ENCODE data around the gene COTL1.
"Not testable (repeated sequence)": the region's sequence is repeated elsewhere in the genome, so short reads cannot be mapped to it uniquely, and the experiment has no call there.

Gene COTL1

GRCh38 chr16:84647828-84648594, 30.1 kb upstream of the COTL1 start, which contains the start of gene KLHL36:
Gene KLHL36, plus strand, starts transcription at chr16:84648511. Its CDS starts 2,357 bp downstream, at chr16:84650868.
- intact Hi-C loops (cut with DNase I), result no loop called here
- peak; percentile 39 to 95 (median 66) for DNase-seq

- peak in 1 of 10 donors; percentile 45 for DNase-seq
- intact Hi-C loops (cut with DNase I), result no loop called here
Observed at GRCh38 chr16:84643674-84644073, 25.8 kb upstream of the COTL1 start.

DNA sequence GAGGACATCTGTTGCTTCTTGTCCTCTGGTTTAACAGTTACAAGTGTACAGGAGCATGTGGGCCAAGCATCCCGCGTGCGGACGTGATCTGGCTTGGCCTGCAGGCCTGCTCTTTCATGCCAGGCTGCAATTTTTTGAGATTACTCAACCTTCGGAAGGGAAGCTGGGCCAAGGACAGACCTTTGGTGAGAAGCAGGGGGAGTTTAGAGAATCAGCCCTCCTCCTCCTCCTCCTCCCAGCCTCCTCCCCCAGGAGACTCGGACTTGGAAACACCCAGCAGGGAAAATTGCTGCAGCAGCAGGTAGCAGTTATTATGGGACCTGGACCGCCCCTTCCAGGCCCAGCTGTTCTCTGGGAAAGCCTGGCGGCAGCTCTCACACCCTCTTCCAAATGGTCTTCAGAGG, 25.3 kb upstream of the COTL1 start:
- intact Hi-C loops (cut with DNase I), result no loop called here
- peak in 1 of 10 donors; percentile 71 for DNase-seq

DNA sequence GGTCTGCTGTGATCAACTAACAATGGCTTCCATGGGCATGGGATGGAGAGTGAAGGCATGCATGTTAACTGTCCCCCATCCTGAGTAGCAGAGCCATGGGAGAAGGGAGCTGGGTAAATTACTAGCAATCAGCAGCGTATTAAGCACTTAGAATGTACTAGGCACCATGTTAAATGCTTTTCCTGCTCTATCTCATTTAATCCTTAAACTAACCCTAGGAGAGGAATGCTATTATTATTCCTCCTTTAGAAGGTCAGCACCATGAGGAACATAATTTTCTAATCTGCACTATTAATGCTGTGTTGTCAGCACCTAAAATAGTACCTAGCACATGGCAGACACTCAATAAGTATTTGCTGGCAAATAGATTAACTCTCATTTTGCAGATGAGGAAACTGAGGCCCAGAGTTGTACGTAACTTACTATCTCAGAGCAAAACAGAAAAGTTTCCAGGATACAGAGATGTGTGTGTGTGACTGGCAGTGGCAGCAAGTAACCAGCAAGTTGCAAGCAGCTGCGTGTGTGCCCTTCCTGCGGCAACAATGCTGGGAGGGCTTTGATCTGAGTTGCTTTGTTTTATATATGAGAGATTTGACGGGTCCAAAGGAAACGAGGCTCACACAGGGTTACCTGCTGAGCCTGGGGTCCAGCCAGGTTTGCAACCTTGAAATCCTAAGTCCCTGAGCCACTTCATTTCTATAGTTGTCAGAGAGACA, 23.9 kb upstream of the COTL1 start:
- peak in 1 of 10 donors; percentile 2 for DNase-seq
- intact Hi-C loops (cut with DNase I), result no loop called here

DNA sequence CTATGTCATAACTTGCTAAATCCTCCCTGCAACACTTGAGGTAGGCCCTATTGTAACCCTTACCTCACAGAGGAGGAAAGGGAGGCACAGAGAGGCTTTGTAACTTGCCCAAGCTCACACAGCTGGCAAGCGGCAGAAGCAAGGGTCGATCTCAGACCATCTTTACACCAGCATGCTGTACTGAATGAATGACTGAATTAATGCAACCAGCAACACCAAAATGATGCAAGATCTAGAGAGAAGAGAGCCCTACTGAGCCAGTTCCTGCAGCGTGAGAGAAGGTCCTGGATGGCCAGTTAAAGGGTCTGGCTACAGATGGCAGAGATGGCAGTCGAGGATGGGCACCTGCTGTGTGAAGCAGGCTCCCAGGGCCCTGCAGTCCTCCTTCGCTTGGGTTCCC, 22.3 kb upstream of the COTL1 start:
- intact Hi-C loops (cut with DNase I), result no loop called here
- peak in 1 of 10 donors; percentile 1 for DNase-seq

- DNase-seq, result peak in 1 of 10 donors; percentile 12
- intact Hi-C loops (cut with DNase I), result no loop called here
Observed at GRCh38 chr16:84638231-84638806, 20.4 kb upstream of the COTL1 start.

DNA sequence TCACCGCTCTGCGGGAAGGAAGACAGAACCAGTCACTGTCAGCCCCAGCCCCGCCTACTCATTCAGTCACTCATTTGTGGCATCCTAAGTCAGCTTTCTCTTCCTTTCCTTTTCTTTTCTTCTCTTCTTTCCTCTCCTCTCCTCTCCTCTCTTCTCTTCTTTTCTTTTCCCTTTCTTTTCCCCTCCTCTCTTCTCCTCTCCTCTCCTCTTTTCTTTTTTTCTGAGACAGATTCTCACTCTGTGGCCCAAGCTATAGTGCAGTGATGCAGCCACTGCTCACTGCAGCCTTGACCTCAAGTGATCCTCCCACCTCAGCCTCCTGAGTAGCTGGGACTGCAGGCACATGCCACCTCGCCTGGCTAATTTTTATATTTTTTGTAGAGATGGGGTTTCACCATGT, 19.8 kb upstream of the COTL1 start:
- intact Hi-C loops (cut with DNase I), result no loop called here
- peak in 1 of 10 donors; percentile 22 for DNase-seq

DNA sequence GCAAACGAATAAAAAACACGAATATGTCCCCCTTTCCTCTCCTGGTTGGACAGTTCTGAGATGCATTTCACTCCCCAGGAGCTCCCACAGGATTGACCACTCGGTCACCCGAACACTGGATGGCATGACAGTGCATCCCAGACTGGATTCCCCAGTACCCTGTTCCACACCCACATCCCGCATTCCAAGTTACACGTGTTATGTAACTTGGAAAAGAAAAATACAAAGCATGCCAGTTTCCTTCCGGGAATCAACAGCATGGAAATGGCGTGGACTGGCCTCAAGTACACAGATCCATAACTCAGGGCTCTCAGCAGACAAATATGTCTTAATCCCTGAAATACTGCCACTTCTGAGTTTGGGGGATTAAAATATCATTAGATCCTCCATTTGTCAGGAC, 17.8 kb upstream of the COTL1 start:
- DNase-seq, result no peak
- intact Hi-C loops (cut with DNase I), result no loop called here

DNA sequence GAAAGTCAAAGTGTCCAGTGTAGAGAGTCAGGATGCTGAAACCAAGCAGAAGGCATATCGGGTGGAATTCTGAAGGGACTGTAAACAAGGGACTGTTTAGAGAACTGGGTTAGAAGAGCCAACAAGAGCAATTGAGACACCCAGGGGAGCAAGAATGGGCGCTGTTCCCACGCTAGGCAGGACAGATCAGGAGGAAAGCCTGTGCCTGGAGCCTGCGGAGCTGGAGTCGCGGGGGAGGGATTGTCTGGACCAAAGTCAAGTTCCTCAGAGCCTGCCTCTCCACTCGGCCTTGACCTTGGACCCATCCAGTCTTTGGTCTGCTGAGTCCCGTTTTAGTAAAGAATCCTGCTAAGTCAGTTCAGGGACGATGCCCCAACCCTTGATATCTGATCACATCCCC, 15.7 kb upstream of the COTL1 start:
- DNase-seq, result peak in 1 of 10 donors; percentile 64
- intact Hi-C loops (cut with DNase I), result no loop called here

DNA sequence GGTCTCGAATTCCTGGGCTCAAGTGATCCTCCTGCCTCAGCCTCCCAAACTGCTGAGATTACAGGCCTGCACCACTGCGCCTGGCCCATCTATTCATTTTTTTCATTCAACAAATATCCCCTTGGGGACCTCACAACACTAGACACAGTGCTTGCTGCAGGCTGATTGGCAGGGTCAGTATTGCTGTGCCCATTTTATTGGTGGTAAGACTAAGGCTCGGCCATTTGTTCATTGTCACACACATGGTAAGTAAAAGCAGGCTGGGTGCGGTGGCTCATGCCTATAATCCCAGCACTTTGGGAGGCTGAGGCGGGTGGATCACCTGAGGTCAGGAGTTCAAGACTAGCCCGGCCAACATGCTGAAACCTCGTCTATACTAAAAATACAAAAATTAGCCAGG, 15.0 kb upstream of the COTL1 start:
- intact Hi-C loops (cut with DNase I); DNase-seq: not testable (repeated sequence)

GRCh38 chr16:84631886-84632285, 14.0 kb upstream of the COTL1 start:
- intact Hi-C loops (cut with DNase I), result no loop called here
- DNase-seq, result no peak

DNA sequence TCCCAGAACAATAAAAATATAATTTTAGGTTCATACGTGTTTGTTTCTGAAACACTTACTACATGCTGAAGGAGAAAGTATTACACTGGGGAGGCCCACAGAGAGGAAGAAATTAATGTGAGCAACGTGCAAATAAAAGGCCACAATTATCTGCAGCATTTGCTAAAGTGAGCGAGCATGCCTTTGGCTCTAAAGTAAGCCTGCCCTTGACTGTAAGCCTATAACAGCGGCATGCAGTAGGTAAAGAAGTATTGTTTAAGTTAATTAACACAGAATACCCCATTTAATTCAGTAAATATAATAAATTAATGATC, 13.2 kb upstream of the COTL1 start:
- intact Hi-C loops (cut with DNase I), result no loop called here
- DNase-seq, result no peak

DNA sequence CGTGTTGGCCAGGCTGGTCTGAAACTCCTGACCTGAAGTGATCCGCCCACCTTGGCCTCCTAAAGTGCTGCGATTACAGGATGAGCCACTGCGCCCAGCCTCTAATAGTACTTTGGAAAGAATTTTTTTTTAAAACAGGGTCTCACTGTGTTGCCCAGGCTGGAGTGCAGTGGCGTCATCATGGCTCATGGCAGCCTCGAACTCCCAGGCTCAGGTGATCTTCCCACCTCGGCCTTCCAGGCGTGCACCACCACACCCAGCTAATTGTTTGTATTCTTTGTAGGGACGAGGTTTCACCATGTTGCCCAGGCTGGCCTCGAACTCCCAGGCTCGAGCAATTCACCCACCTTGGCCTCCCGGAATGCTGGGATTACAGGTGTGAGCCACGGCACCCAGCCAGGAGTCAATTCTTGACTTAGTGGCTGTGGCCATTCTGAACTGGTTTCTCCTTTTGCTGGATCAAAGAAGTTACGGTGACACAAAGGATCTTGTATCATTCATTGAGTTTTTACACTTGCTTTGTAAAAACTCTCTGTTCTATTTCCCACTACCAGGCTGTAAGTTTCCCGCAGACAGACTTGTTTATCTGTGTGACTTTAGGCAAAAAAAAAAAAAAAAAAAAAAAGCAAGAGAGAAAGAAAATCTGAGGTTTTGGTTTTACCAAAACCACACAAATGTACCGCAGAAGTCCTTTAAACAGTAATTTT, 12.7 kb upstream of the COTL1 start:
- DNase-seq, result no peak
- intact Hi-C loops (cut with DNase I), result no loop called here

GRCh38 chr16:84630009-84630408, 12.1 kb upstream of the COTL1 start:
- intact Hi-C loops (cut with DNase I), result no loop called here
- no peak for DNase-seq

- intact Hi-C loops (cut with DNase I), result no loop called here
- peak in 1 of 10 donors; percentile 30 for DNase-seq
Observed at GRCh38 chr16:84629580-84629979, 11.7 kb upstream of the COTL1 start.

- peak in 1 of 10 donors; percentile 24 for DNase-seq
- intact Hi-C loops (cut with DNase I), result no loop called here
Observed at GRCh38 chr16:84628226-84628731, 10.4 kb upstream of the COTL1 start.

- no peak for DNase-seq
- intact Hi-C loops (cut with DNase I), result no loop called here
Observed at GRCh38 chr16:84625556-84625955, 7.7 kb upstream of the COTL1 start.

GRCh38 chr16:84620913-84621312, 3.0 kb upstream of the COTL1 start:
- DNase-seq, result peak in 2 of 10 donors; percentile 14 to 35
- intact Hi-C loops (cut with DNase I), result loop anchor here (5.0 kb wide), 1 partner anchor 106 kb away; no protein-coding TSS in a partner anchor

DNA sequence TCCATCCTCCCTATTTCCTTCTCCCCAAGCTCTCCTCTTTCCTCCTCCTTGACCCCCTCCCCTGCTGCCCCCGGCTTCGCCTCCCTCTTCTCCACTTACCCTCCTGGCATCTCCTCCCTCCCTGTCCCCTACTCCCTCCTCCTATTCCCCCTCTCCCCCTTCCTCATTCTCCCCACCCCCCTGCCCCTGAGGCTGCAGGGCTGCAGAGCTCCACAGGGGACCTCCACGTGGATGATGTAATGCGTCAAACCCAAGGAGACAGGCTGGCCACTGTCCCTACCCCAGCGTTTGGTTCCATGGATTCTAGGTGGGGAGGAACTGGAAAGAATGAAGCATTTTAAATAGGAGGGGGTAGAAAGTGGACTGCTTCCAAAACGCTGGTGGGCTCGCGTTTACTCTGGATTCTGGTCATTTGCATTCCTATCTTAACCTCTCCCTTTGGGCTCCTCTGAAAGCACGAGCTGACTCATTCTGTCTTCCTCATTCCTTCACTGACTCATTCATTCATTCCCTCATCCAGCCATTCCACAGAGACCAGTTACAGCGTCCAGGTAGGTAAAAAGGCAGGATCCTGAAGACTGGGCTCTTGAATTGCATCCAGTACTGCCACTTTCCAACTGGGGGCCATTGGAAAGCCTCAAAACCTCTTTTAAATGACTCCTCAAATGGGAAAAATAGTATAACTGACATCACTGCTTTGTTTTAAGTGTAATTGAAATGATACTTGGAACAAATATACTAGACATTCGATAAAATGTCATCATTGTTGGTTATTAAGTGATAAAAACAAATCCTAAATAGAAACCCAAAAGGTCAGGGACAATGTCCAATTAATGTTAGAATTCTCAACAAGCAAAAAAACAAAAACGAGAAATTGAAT, 943 bp upstream of the COTL1 start:
- DNase-seq, result peak in 2 of 10 donors; percentile 54 to 79
- intact Hi-C loops (cut with DNase I), result no loop called here

Data from posterior cingulate gyrus (tissue), 11 donors.